Activated T-cell treated with anti-CD3 and anti-CD28 coated beads, Interleukin-2, amount 50 U/mL, for 4 hours (primary cell): ENCODE data around the gene ZSWIM5. TPM values are rescaled to one million over a fixed set of nuclear protein-coding genes. Genes with fewer than 3 reads are reported as not detected.
"Not testable (repeated sequence)": the region's sequence is repeated elsewhere in the genome, so short reads cannot be mapped to it uniquely, and the experiment has no call there.

Experiments used
- ATAC-seq, 2 donors: fragments of 200-7000 bp; cut with Tn5 transposase; one replicate each; pipeline ENCODE4 v1.10.0; 2021
- DNase-seq: peaks from one replicate; pipeline ENCODE4 v3.0.0-alpha.2; 2020
- H3K27me3 Mint-ChIP-seq: one replicate; pipeline ENCODE4 v1.8.0; 2021; ENCODE audit warnings: low read depth, mixed read lengths
- H3K36me3 Mint-ChIP-seq: one replicate; pipeline ENCODE4 v1.8.0; 2022; ENCODE audit warnings: mixed read lengths; ENCODE audit not compliant: insufficient read depth
- H3K4me1 Mint-ChIP-seq: one replicate; pipeline ENCODE4 v1.8.0; 2021; ENCODE audit warnings: low read depth, mixed read lengths
- H3K4me3 Mint-ChIP-seq: one replicate; pipeline ENCODE4 v1.8.0; 2021; ENCODE audit warnings: mild to moderate bottlenecking, moderate library complexity, mixed read lengths
- H3K9me3 Mint-ChIP-seq: one replicate; pipeline ENCODE4 v1.8.0; 2021; ENCODE audit warnings: mixed read lengths
- total RNA-seq, 3 donors: library from RNA; stranded (reverse); gene quantifications; one replicate each; pipeline ENCODE4 v1.2.1, GENCODE V29; 2021

The ZSWIM5 gene
- total RNA-seq, 3 donors from 2014 or later = 0.63 to 1.1 (median 0.68) TPM

GRCh38 chr1:45067806-45068205 is 138.6 kb downstream of the ZSWIM5 start:
- no peak for ATAC-seq
- no peak for DNase-seq
- Mint-ChIP-seq H3K4me1 (peaks cover 4% of the 10 kb centered on the region), H3K4me3 (no peak overlapping the region), H3K27me3 (no peaks in the 10 kb centered on the region), H3K36me3 (no peaks in the 10 kb centered on the region), H3K9me3 (peaks cover 13% of the 10 kb centered on the region)

GRCh38 chr1:45065083-45065482 is 141.3 kb downstream of the ZSWIM5 start:
- no peaks in the 10 kb centered on the region for H3K36me3 Mint-ChIP-seq
- H3K4me1 Mint-ChIP-seq = no peaks in the 10 kb centered on the region
- peaks cover 4% of the 10 kb centered on the region for H3K9me3 Mint-ChIP-seq
- DNase-seq (no peak), ATAC-seq (no peak)
- no peak overlapping the region for H3K4me3 Mint-ChIP-seq
- no peaks in the 10 kb centered on the region for H3K27me3 Mint-ChIP-seq

GRCh38 chr1:45062463-45062862 is 143.9 kb downstream of the ZSWIM5 start:
- H3K27me3 Mint-ChIP-seq, DNase-seq, H3K9me3 Mint-ChIP-seq, ATAC-seq, H3K4me1 Mint-ChIP-seq, H3K4me3 Mint-ChIP-seq, H3K36me3 Mint-ChIP-seq: not testable (repeated sequence)

GRCh38 chr1:45059829-45060228 is 146.6 kb downstream of the ZSWIM5 start:
- no peak for DNase-seq
- no peak for ATAC-seq
- Mint-ChIP-seq H3K4me1 (no peaks in the 10 kb centered on the region), H3K9me3 (no peaks in the 10 kb centered on the region), H3K27me3 (no peaks in the 10 kb centered on the region), H3K36me3 (no peaks in the 10 kb centered on the region), H3K4me3 (no peak overlapping the region)

GRCh38 chr1:45057542-45057941 is 148.9 kb downstream of the ZSWIM5 start:
- H3K36me3 Mint-ChIP-seq = peaks cover 1% of the 10 kb centered on the region
- DNase-seq (no peak), ATAC-seq (no peak)
- H3K4me3 Mint-ChIP-seq = no peak overlapping the region
- no peaks in the 10 kb centered on the region for H3K27me3 Mint-ChIP-seq
- no peaks in the 10 kb centered on the region for H3K9me3 Mint-ChIP-seq
- no peaks in the 10 kb centered on the region for H3K4me1 Mint-ChIP-seq

- DNase-seq (no peak), ATAC-seq (peak; percentile 78 to 82)
- peaks cover 19% of the 10 kb centered on the region for H3K4me1 Mint-ChIP-seq
- no peaks in the 10 kb centered on the region for H3K9me3 Mint-ChIP-seq
- H3K36me3 Mint-ChIP-seq = peaks cover 1% of the 10 kb centered on the region
- H3K4me3 Mint-ChIP-seq = peak overlapping the region; percentile 73
- no peaks in the 10 kb centered on the region for H3K27me3 Mint-ChIP-seq
These were observed 155.2 kb downstream of the ZSWIM5 start for GRCh38 chr1:45051005-45051772.

GRCh38 chr1:45047032-45047431 is 159.4 kb downstream of the ZSWIM5 start:
- no peaks in the 10 kb centered on the region for H3K27me3 Mint-ChIP-seq
- no peak for ATAC-seq
- no peak for DNase-seq
- peaks cover 19% of the 10 kb centered on the region for H3K4me1 Mint-ChIP-seq
- H3K36me3 Mint-ChIP-seq = peaks cover 6% of the 10 kb centered on the region
- no peak overlapping the region for H3K4me3 Mint-ChIP-seq
- H3K9me3 Mint-ChIP-seq = no peaks in the 10 kb centered on the region

- peaks cover 6% of the 10 kb centered on the region for H3K36me3 Mint-ChIP-seq
- peaks cover 5% of the 10 kb centered on the region for H3K4me1 Mint-ChIP-seq
- no peak for ATAC-seq
These were observed 161.5 kb downstream of the ZSWIM5 start for GRCh38 chr1:45044916-45045315.

GRCh38 chr1:45043094-45043493 is 163.3 kb downstream of the ZSWIM5 start:
- Mint-ChIP-seq H3K27me3 (no peaks in the 10 kb centered on the region), H3K9me3 (no peaks in the 10 kb centered on the region), H3K36me3 (peaks cover 9% of the 10 kb centered on the region), H3K4me1 (no peaks in the 10 kb centered on the region), H3K4me3 (no peak overlapping the region)
- ATAC-seq (no peak), DNase-seq (no peak)

More at GRCh38 chr1:45044916-45045315, 161.5 kb downstream of the ZSWIM5 start:
- Mint-ChIP-seq H3K27me3 (no peaks in the 10 kb centered on the region), H3K4me3 (no peak overlapping the region), H3K9me3 (no peaks in the 10 kb centered on the region)
- no peak for DNase-seq

GRCh38 chr1:45040297-45040696 is 166.1 kb downstream of the ZSWIM5 start:
- Mint-ChIP-seq H3K9me3 (no peaks in the 10 kb centered on the region), H3K27me3 (no peaks in the 10 kb centered on the region), H3K4me1 (no peaks in the 10 kb centered on the region), H3K36me3 (peaks cover 9% of the 10 kb centered on the region), H3K4me3 (no peak overlapping the region)
- ATAC-seq = no peak
- DNase-seq = no peak

GRCh38 chr1:45038661-45039364 is 167.6 kb downstream of the ZSWIM5 start:
- Mint-ChIP-seq H3K36me3 (peaks cover 11% of the 10 kb centered on the region), H3K4me1 (no peaks in the 10 kb centered on the region), H3K4me3 (no peak overlapping the region), H3K9me3 (no peaks in the 10 kb centered on the region), H3K27me3 (no peaks in the 10 kb centered on the region)
- no peak for DNase-seq
- ATAC-seq = no peak

GRCh38 chr1:45038240-45038639 is 168.2 kb downstream of the ZSWIM5 start:
- no peaks in the 10 kb centered on the region for H3K9me3 Mint-ChIP-seq
- H3K27me3 Mint-ChIP-seq = no peaks in the 10 kb centered on the region
- peaks cover 2% of the 10 kb centered on the region for H3K4me1 Mint-ChIP-seq
- peaks cover 8% of the 10 kb centered on the region for H3K36me3 Mint-ChIP-seq
- DNase-seq = no peak
- H3K4me3 Mint-ChIP-seq = no peak overlapping the region
- no peak for ATAC-seq

GRCh38 chr1:45037456-45037855 is 168.9 kb downstream of the ZSWIM5 start:
- H3K36me3 Mint-ChIP-seq = peaks cover 7% of the 10 kb centered on the region
- ATAC-seq = peak; percentile 63 to 89
- no peak for DNase-seq
- no peak overlapping the region for H3K4me3 Mint-ChIP-seq
- no peaks in the 10 kb centered on the region for H3K27me3 Mint-ChIP-seq
- H3K9me3 Mint-ChIP-seq = no peaks in the 10 kb centered on the region
- H3K4me1 Mint-ChIP-seq = peaks cover 2% of the 10 kb centered on the region

- peaks cover 2% of the 10 kb centered on the region for H3K4me1 Mint-ChIP-seq
- H3K4me3 Mint-ChIP-seq = no peak overlapping the region
- no peaks in the 10 kb centered on the region for H3K9me3 Mint-ChIP-seq
- ATAC-seq (no peak), DNase-seq (no peak)
- no peaks in the 10 kb centered on the region for H3K27me3 Mint-ChIP-seq
- peaks cover 4% of the 10 kb centered on the region for H3K36me3 Mint-ChIP-seq
These were observed 170.6 kb downstream of the ZSWIM5 start for GRCh38 chr1:45035631-45036301.
